Fibroblast of gingiva (primary cell): ENCODE results near the gene ZBTB47.

Experiments
- DNase-seq: peaks from one replicate; pipeline ENCODE4 v3.0.0-alpha.2; 2011; ENCODE audit warnings: low read depth

ZBTB47 gene

GRCh38 chr3:42712688-42713372 lies 59.3 kb downstream of the ZBTB47 start:
- no peak for DNase-seq

GRCh38 chr3:42713747-42714146 lies 60.2 kb downstream of the ZBTB47 start:
- no peak for DNase-seq

- DNase-seq: no peak
Observed at GRCh38 chr3:42714171-42714852, 60.8 kb downstream of the ZBTB47 start.
